Neural progenitor cell (in vitro differentiated cells): Measurements from ENCODE around the gene SULT6B1.

Experiments
- CTCF ChIP-seq: fragments of 200-600 bp; sonication (generic); IDR thresholded peaks from 2 replicates; pipeline ENCODE4 v1.5.1; 2017; ENCODE audit warnings: antibody characterized with exemption, mild to moderate bottlenecking
- EZH2 ChIP-seq: fragments of 200-600 bp; sonication (generic); IDR thresholded peaks from 2 replicates; pipeline ENCODE4 v1.6.1; 2017; ENCODE audit warnings: antibody characterized with exemption, mild to moderate bottlenecking, moderate library complexity

DNA sequence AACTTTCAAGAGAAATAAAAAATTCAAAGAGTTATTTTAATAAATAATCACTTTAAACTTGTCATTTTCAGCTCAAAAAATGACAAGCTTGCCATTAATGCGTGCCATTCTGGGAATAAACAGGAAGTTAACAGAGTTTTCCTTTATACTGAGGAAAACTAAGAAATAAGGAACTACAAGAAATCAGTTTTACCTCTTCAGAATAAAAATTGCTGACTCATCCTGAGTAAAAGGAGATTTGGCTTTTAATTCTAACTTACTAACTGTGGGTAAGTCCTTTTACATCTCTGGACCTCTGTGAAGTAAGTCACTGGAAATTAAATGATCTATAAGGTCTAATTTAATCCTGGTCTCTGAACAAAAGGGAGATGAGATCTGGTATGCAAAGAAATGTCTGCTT is 26.8 kb upstream of the SULT6B1 start:
- TF ChIP-seq EZH2 (no peak), CTCF (no peak)
